Measurements from ENCODE around the gene CHEK1.

CHEK1 gene

DNA sequence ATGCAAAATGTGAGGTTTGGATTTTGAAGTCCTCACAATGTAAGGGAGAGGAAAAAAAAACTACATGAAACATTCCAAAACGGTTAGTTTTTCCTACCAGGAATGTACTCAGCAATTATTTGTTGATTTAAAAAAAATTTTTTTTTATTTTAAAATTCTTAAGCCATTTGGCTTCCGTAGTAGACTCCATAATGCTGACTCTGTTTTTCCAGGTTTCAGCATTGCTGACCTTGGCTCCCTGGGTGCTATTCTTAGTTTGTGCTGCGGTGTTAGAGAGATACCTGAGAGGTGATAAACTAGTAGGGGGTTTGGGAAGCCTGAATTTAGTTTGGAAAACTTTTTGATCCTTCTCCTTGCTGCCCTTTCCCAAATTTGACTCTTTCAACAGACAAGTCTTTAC is 21.8 kb upstream of the CHEK1 start:
- TF ChIP-seq, protein P1, sequence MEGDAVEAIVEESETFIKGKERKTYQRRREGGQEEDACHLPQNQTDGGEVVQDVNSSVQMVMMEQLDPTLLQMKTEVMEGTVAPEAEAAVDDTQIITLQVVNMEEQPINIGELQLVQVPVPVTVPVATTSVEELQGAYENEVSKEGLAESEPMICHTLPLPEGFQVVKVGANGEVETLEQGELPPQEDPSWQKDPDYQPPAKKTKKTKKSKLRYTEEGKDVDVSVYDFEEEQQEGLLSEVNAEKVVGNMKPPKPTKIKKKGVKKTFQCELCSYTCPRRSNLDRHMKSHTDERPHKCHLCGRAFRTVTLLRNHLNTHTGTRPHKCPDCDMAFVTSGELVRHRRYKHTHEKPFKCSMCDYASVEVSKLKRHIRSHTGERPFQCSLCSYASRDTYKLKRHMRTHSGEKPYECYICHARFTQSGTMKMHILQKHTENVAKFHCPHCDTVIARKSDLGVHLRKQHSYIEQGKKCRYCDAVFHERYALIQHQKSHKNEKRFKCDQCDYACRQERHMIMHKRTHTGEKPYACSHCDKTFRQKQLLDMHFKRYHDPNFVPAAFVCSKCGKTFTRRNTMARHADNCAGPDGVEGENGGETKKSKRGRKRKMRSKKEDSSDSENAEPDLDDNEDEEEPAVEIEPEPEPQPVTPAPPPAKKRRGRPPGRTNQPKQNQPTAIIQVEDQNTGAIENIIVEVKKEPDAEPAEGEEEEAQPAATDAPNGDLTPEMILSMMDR (conservative IDR thresholded peaks at IDR 0.05; ENCODE audit: low read length), result no peak

DNA sequence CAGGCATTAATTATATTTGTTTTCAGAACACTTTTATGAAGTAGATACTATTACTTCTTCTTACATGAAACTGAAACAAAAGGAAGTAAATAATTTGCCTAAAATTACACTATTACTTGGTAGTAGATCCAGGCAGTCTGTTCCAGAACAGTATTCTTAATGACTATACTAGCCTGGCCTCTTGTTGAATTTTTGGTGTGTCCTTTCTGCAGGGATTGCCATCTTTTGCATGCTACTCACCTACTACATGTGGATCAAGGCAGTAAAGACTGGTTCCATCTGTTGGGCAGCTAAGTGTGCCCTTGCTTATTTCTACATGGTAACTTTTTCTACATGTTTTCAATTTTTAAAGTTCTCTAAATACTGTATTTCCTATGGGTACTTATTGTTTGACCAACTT is 19.5 kb upstream of the CHEK1 start:
- H3K4me3 ChIP-seq (ENCODE audit: low read length), result no peak overlapping the region
- DNase-seq (ENCODE audit: low read depth), result no peak
- TF ChIP-seq, protein P1 (conservative IDR thresholded peaks at IDR 0.05; ENCODE audit: low read length), result no peak

More for the DNA sequence above, 21.8 kb upstream of the CHEK1 start:
- H3K4me3 ChIP-seq (ENCODE audit: low read length), result no peak overlapping the region
- no peak for DNase-seq (ENCODE audit: low read depth)

DNA sequence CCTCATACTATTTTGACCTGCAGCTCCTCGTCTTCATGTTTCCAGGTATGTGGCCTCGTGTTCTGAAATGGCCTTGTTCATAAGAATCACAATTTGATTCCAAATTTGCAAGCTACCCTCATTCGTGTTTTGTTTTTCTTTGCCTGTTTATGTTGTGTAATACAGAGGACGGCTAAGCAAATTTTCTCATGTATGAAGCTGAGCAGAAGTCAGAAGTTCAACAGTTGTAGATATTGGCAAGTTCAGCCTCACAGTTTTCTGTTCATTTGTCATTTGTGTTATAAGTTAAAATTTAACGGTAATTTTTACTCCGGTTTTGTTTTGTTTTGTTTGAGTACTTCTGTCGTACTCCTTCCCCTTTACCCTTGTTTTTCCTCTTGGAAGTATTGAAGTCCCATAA is 15.4 kb upstream of the CHEK1 start:
- no peak for DNase-seq (ENCODE audit: low read depth)
- TF ChIP-seq, protein P1 (conservative IDR thresholded peaks at IDR 0.05; ENCODE audit: low read length), result no peak
- H3K4me3 ChIP-seq (ENCODE audit: low read length), result no peak overlapping the region

DNA sequence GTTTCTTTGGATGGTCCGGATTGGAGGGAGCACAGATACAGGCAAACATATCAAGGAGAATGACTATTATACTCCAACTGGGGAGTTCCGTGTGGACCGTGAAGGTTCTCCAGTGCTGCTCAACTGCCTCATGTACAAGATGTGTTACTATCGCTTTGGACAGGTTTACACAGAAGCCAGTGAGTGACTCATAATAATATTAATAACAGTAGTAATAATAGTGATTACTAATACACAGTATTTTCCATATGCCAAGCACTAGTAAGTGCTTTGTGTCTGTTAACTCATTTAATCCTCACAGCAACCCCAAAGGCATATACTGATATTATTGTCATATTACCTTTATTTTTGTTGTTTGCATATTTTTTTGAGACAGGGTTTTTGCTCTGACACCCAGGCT is 6.6 kb upstream of the CHEK1 start:
- no peak for DNase-seq (ENCODE audit: low read depth)
- TF ChIP-seq, protein P1 (conservative IDR thresholded peaks at IDR 0.05; ENCODE audit: low read length), result no peak
- no peak overlapping the region for H3K4me3 ChIP-seq (ENCODE audit: low read length)

DNA sequence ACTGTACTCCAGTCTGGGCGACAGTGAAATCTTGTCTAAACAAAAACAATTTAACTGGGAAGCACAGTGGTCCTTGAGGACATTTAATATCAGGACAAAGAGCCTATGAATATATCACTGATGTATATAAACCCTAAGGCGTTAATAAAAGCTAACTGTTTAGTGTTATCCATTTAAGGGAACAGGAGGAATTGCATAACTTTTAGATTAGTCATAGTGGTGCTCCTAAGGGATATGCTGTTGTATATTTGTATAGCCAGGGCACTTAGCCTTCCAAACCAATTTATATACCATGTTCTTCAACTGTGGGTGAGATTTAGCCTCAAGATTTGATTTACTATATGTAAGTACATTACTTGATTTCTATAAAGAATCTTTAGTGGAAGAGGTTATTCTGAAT is 3.0 kb upstream of the CHEK1 start:
- H3K4me3 ChIP-seq (ENCODE audit: low read length), result no peak overlapping the region
- peak; percentile 33 for DNase-seq (ENCODE audit: low read depth)
- TF ChIP-seq, protein P1 (conservative IDR thresholded peaks at IDR 0.05; ENCODE audit: low read length), result no peak

DNA sequence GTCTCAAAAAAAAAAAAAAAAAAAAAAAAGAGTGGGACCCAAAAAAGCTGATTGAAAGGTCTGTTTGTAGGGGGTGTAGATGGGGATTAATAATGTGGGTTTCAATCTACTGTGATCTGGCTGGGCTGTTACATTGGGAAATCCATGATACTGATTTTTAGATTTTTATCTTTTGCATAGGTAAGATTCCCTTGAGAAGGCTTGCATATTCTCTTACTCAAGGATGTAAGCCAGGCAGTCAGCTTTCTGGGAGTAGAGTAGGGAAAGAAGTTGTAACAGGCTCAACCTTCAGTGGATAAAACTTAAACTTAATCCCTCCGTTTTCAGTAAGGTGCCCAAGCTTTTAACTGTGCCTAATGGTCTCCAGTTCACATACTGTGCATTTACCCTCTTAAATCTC is 1.9 kb upstream of the CHEK1 start:
- TF ChIP-seq, protein P1 (conservative IDR thresholded peaks at IDR 0.05; ENCODE audit: low read length), result no peak
- no peak for DNase-seq (ENCODE audit: low read depth)
- no peak overlapping the region for H3K4me3 ChIP-seq (ENCODE audit: low read length)

DNA sequence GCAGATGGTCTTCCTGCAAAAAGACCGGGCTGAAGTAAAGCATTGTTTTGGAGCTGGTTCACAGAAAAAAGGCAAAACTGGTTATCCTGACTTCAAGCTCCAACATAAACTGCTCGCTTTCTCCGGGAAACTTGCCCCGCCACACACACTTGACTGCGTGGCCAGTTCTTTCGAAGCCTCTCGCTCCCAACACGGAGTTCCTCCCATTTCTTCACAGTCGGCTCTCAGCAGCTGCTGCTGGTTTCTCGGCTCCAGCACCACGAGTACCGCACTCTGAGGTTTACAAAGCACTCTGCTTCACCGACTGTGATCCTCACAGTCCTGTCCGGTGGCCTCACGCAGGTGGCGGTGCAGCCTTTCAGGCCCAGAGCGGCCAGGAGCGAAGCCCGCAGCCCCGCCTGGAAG is 264 bp downstream of the CHEK1 start:
- TF ChIP-seq, protein P1 (conservative IDR thresholded peaks at IDR 0.05; ENCODE audit: low read length), result no peak
- peak; percentile 52 for DNase-seq (ENCODE audit: low read depth)
- peak overlapping the region; percentile 86 for H3K4me3 ChIP-seq (ENCODE audit: low read length)

Measured in AG10803 (cell line).